ENCODE results near the gene LGI2. TPM values are rescaled to one million over a fixed set of nuclear protein-coding genes. Genes with fewer than 3 reads are reported as not detected.

LGI2 gene
- total RNA-seq, 1 donor from 2014 or later: 4.3 TPM

DNA sequence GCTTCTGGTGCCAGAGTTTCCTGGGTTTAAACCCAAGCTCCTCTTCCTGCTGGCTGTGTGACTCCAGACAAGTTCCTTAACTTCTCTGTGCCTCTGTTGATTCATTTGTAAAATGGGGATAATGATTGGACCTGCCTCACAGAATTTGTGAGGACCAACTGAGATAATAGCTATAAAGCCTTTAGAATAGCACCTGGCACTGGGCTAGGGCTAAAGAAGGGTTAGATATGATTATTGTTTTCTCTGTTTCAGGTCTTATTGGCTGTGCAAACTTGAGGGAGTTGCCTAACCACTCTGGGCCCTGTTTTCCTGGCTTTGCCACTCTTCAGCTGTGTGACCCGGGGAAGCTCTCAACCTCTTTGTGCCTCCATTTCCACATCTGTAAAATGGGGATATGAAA, 37.8 kb downstream of the LGI2 start:
- TF ChIP-seq, protein P1, sequence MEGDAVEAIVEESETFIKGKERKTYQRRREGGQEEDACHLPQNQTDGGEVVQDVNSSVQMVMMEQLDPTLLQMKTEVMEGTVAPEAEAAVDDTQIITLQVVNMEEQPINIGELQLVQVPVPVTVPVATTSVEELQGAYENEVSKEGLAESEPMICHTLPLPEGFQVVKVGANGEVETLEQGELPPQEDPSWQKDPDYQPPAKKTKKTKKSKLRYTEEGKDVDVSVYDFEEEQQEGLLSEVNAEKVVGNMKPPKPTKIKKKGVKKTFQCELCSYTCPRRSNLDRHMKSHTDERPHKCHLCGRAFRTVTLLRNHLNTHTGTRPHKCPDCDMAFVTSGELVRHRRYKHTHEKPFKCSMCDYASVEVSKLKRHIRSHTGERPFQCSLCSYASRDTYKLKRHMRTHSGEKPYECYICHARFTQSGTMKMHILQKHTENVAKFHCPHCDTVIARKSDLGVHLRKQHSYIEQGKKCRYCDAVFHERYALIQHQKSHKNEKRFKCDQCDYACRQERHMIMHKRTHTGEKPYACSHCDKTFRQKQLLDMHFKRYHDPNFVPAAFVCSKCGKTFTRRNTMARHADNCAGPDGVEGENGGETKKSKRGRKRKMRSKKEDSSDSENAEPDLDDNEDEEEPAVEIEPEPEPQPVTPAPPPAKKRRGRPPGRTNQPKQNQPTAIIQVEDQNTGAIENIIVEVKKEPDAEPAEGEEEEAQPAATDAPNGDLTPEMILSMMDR (conservative IDR thresholded peaks at IDR 0.05): no peak
- no peaks in the 10 kb centered on the region for H3K27me3 Mint-ChIP-seq (ENCODE audit: low read depth)
- peaks cover 5% of the 10 kb centered on the region for H3K4me1 Mint-ChIP-seq
- no peak overlapping the region for H3K27ac Mint-ChIP-seq (ENCODE audit: unreplicated experiment)
- H3K36me3 Mint-ChIP-seq (ENCODE audit: low read depth): no peaks in the 10 kb centered on the region
- DNase-seq (ENCODE audit: low read depth, low spot score): no peak
- peaks cover 8% of the 10 kb centered on the region for H3K9me3 Mint-ChIP-seq
- no peak overlapping the region for H3K4me3 Mint-ChIP-seq

DNA sequence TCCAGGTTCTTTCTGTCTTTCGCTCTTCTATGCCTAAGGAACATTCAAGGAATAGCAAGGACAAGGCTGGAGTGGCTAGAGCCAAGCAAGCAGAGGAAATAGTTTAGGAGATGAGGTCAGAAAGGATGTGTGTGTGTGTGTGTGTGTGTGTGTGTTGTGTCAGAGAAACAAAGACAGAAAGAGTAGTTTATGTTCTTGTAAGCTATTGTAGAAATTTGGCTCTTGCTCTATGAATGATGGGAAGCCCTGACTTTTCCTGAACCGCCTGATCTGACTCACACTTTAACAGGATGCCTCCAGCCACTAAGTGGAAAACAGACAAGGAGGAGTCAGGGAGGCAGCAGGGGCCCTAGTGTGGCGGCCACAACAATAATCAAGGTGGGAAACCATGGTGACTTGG, 39.7 kb downstream of the LGI2 start:
- no peak overlapping the region for H3K27ac Mint-ChIP-seq (ENCODE audit: unreplicated experiment)
- TF ChIP-seq, protein P1 (conservative IDR thresholded peaks at IDR 0.05): no peak
- H3K9me3 Mint-ChIP-seq: peaks cover 8% of the 10 kb centered on the region
- no peaks in the 10 kb centered on the region for H3K36me3 Mint-ChIP-seq (ENCODE audit: low read depth)
- peaks cover 5% of the 10 kb centered on the region for H3K4me1 Mint-ChIP-seq
- no peak overlapping the region for H3K4me3 Mint-ChIP-seq
- no peak for DNase-seq (ENCODE audit: low read depth, low spot score)
- no peaks in the 10 kb centered on the region for H3K27me3 Mint-ChIP-seq (ENCODE audit: low read depth)

DNA sequence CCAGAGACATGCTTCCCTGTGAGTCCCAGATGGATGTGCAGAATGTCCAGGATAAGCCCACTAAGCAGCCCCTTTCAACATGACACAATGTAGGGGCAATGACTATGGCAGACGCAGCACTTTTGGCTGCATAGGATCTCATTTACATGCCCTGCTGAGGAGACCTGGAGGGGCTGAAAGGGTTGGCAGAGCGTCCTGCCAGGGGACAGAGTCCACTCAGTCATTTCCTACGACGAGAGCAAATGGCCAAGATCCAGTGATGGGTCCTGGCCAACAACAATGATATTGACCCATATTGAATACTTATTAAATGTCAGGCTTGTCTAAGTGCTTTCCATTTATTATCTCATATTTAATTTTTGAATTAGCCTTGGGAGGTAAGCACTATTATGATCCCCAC, 41.4 kb downstream of the LGI2 start:
- H3K36me3 Mint-ChIP-seq (ENCODE audit: low read depth): no peaks in the 10 kb centered on the region
- H3K4me3 Mint-ChIP-seq: no peak overlapping the region
- peaks cover 5% of the 10 kb centered on the region for H3K4me1 Mint-ChIP-seq
- DNase-seq (ENCODE audit: low read depth, low spot score): no peak
- TF ChIP-seq, protein P1 (conservative IDR thresholded peaks at IDR 0.05): no peak
- peaks cover 8% of the 10 kb centered on the region for H3K9me3 Mint-ChIP-seq
- no peaks in the 10 kb centered on the region for H3K27me3 Mint-ChIP-seq (ENCODE audit: low read depth)
- H3K27ac Mint-ChIP-seq (ENCODE audit: unreplicated experiment): no peak overlapping the region

DNA sequence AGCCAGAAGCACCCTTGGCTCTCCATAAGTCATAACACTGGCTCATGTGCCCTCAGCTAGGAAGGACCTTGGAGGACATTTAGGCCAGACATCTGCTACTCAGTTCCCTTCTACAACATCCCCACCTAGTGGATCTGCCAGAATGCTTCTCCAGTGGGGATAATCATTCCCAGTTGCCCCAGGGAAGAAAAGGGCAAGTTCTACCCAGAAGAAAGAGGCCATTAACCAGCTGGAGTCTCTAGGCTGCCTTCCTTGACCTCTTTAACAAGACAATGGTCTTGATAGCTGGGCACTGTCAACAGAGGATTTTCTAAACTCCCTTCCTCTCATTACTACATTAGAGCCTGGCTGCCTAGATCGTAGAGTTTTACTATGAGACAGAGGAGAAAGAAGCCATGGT, 42.0 kb downstream of the LGI2 start:
- H3K27me3 Mint-ChIP-seq (ENCODE audit: low read depth): no peaks in the 10 kb centered on the region
- TF ChIP-seq, protein P1 (conservative IDR thresholded peaks at IDR 0.05): peak; percentile 50
- no peaks in the 10 kb centered on the region for H3K36me3 Mint-ChIP-seq (ENCODE audit: low read depth)
- H3K4me1 Mint-ChIP-seq: peaks cover 5% of the 10 kb centered on the region
- H3K27ac Mint-ChIP-seq (ENCODE audit: unreplicated experiment): no peak overlapping the region
- no peak for DNase-seq (ENCODE audit: low read depth, low spot score)
- H3K4me3 Mint-ChIP-seq: no peak overlapping the region
- H3K9me3 Mint-ChIP-seq: peaks cover 8% of the 10 kb centered on the region

GRCh38 chr4:24984602-24985532, 45.9 kb downstream of the LGI2 start:
- TF ChIP-seq, protein P1 (conservative IDR thresholded peaks at IDR 0.05): no peak
- H3K4me1 Mint-ChIP-seq: peaks cover 14% of the 10 kb centered on the region
- H3K36me3 Mint-ChIP-seq (ENCODE audit: low read depth): no peaks in the 10 kb centered on the region
- peaks cover 4% of the 10 kb centered on the region for H3K9me3 Mint-ChIP-seq
- no peak for DNase-seq (ENCODE audit: low read depth, low spot score)
- H3K27me3 Mint-ChIP-seq (ENCODE audit: low read depth): peaks cover 5% of the 10 kb centered on the region
- no peak overlapping the region for H3K27ac Mint-ChIP-seq (ENCODE audit: unreplicated experiment)
- H3K4me3 Mint-ChIP-seq: no peak overlapping the region

Measured in neural crest cell (in vitro differentiated cells).